ENCODE measurements around the gene WDTC1. TPM values are rescaled to one million over a fixed set of nuclear protein-coding genes. Genes with fewer than 3 reads are reported as not detected.
"Not testable (repeated sequence)": the region's sequence is repeated elsewhere in the genome, so short reads cannot be mapped to it uniquely, and the experiment has no call there.

The WDTC1 gene
- total RNA-seq, 2 donors from 2014 or later: 41.6 to 42.5 TPM

GRCh38 chr1:27269276-27269675 is 34.8 kb downstream of the WDTC1 start:
- H3K4me3 Mint-ChIP-seq: no peak overlapping the region
- H3K4me1 Mint-ChIP-seq (ENCODE audit: low read depth): peaks cover 6% of the 10 kb centered on the region
- H3K27me3 Mint-ChIP-seq (ENCODE audit: low read depth): no peaks in the 10 kb centered on the region
- peak; percentile 22 to 49 for ATAC-seq (replicated peaks in 1 of 2)
- H3K36me3 Mint-ChIP-seq (ENCODE audit: insufficient read depth in 2 of 2): peaks cover 2% of the 10 kb centered on the region in 2 donors
- no peak overlapping the region for H3K27ac Mint-ChIP-seq
- no peak for DNase-seq
- H3K9me3 Mint-ChIP-seq: no peaks in the 10 kb centered on the region

- peaks cover 8% of the 10 kb centered on the region in 2 donors for H3K36me3 Mint-ChIP-seq (ENCODE audit: insufficient read depth in 2 of 2)
- ATAC-seq (replicated peaks in 1 of 2) (no peak), DNase-seq (no peak)
- no peak overlapping the region for H3K27ac Mint-ChIP-seq
- no peaks in the 10 kb centered on the region for H3K27me3 Mint-ChIP-seq (ENCODE audit: low read depth)
- H3K9me3 Mint-ChIP-seq: peaks cover 0 to 4% of the 10 kb centered on the region in 2 donors
- H3K4me3 Mint-ChIP-seq: no peak overlapping the region
- H3K4me1 Mint-ChIP-seq (ENCODE audit: low read depth): peaks cover 3% of the 10 kb centered on the region
These were observed 39.8 kb downstream of the WDTC1 start for GRCh38 chr1:27274204-27274603.

- H3K4me1 Mint-ChIP-seq (ENCODE audit: low read depth): no peaks in the 10 kb centered on the region
These were observed 41.3 kb downstream of the WDTC1 start for GRCh38 chr1:27275696-27276095.

GRCh38 chr1:27284425-27285273 is 50.2 kb downstream of the WDTC1 start:
- H3K4me1 Mint-ChIP-seq (ENCODE audit: low read depth): peaks cover 12% of the 10 kb centered on the region
- no peaks in the 10 kb centered on the region for H3K36me3 Mint-ChIP-seq (ENCODE audit: insufficient read depth in 2 of 2)
- H3K27ac Mint-ChIP-seq: peak overlapping the region; percentile 60

More at GRCh38 chr1:27275696-27276095, 41.3 kb downstream of the WDTC1 start:
- H3K27me3 Mint-ChIP-seq (ENCODE audit: low read depth): no peaks in the 10 kb centered on the region
- DNase-seq: no peak
- H3K9me3 Mint-ChIP-seq: peaks cover 0 to 4% of the 10 kb centered on the region in 2 donors
- no peak for ATAC-seq (replicated peaks in 1 of 2)
- H3K36me3 Mint-ChIP-seq (ENCODE audit: insufficient read depth in 2 of 2): peaks cover 7% of the 10 kb centered on the region in 2 donors
- H3K27ac Mint-ChIP-seq: no peak overlapping the region
- no peak overlapping the region for H3K4me3 Mint-ChIP-seq

GRCh38 chr1:27285274-27285660 is 50.8 kb downstream of the WDTC1 start:
- ATAC-seq (replicated peaks in 1 of 2) (no peak), DNase-seq (no peak)
- Mint-ChIP-seq H3K27me3 (ENCODE audit: low read depth) (no peaks in the 10 kb centered on the region), H3K4me1 (ENCODE audit: low read depth) (peaks cover 12% of the 10 kb centered on the region), H3K36me3 (ENCODE audit: insufficient read depth in 2 of 2) (no peaks in the 10 kb centered on the region), H3K9me3 (no peaks in the 10 kb centered on the region), H3K27ac (no peak overlapping the region), H3K4me3 (no peak overlapping the region)

More at GRCh38 chr1:27284425-27285273, 50.2 kb downstream of the WDTC1 start:
- DNase-seq (peak; percentile 85 to 90), ATAC-seq (replicated peaks in 1 of 2) (peak; percentile 79 to 87)
- no peaks in the 10 kb centered on the region for H3K9me3 Mint-ChIP-seq
- no peaks in the 10 kb centered on the region for H3K27me3 Mint-ChIP-seq (ENCODE audit: low read depth)
- H3K4me3 Mint-ChIP-seq: no peak overlapping the region

GRCh38 chr1:27285821-27286220 is 51.4 kb downstream of the WDTC1 start:
- not testable (repeated sequence) for H3K27me3 Mint-ChIP-seq (ENCODE audit: low read depth); H3K27ac Mint-ChIP-seq; H3K36me3 Mint-ChIP-seq (ENCODE audit: insufficient read depth in 2 of 2); H3K9me3 Mint-ChIP-seq; H3K4me3 Mint-ChIP-seq; ATAC-seq (replicated peaks in 1 of 2); DNase-seq
- H3K4me1 Mint-ChIP-seq (ENCODE audit: low read depth): peaks cover 12% of the 10 kb centered on the region

- ATAC-seq (replicated peaks in 1 of 2); H3K4me1 Mint-ChIP-seq (ENCODE audit: low read depth); H3K27me3 Mint-ChIP-seq (ENCODE audit: low read depth); H3K9me3 Mint-ChIP-seq; DNase-seq; H3K4me3 Mint-ChIP-seq; H3K27ac Mint-ChIP-seq; H3K36me3 Mint-ChIP-seq (ENCODE audit: insufficient read depth in 2 of 2): not testable (repeated sequence)
These were observed 54.7 kb downstream of the WDTC1 start for GRCh38 chr1:27289125-27289524.

GRCh38 chr1:27290581-27290980 is 56.1 kb downstream of the WDTC1 start:
- H3K4me3 Mint-ChIP-seq: no peak overlapping the region
- H3K36me3 Mint-ChIP-seq (ENCODE audit: insufficient read depth in 2 of 2): no peaks in the 10 kb centered on the region
- DNase-seq (no peak), ATAC-seq (replicated peaks in 1 of 2) (no peak)
- peak overlapping the region; percentile 6 for H3K27ac Mint-ChIP-seq
- H3K4me1 Mint-ChIP-seq (ENCODE audit: low read depth): no peaks in the 10 kb centered on the region
- no peaks in the 10 kb centered on the region for H3K9me3 Mint-ChIP-seq
- no peaks in the 10 kb centered on the region for H3K27me3 Mint-ChIP-seq (ENCODE audit: low read depth)

- H3K4me1 Mint-ChIP-seq (ENCODE audit: low read depth): no peaks in the 10 kb centered on the region
- H3K9me3 Mint-ChIP-seq: no peaks in the 10 kb centered on the region
- DNase-seq (no peak), ATAC-seq (replicated peaks in 1 of 2) (no peak)
- no peaks in the 10 kb centered on the region for H3K27me3 Mint-ChIP-seq (ENCODE audit: low read depth)
- H3K36me3 Mint-ChIP-seq (ENCODE audit: insufficient read depth in 2 of 2): no peaks in the 10 kb centered on the region
- H3K4me3 Mint-ChIP-seq: no peak overlapping the region
- H3K27ac Mint-ChIP-seq: no peak overlapping the region
These were observed 57.7 kb downstream of the WDTC1 start for GRCh38 chr1:27292106-27292505.

GRCh38 chr1:27293915-27294314 is 59.5 kb downstream of the WDTC1 start:
- DNase-seq: no peak
- no peaks in the 10 kb centered on the region for H3K4me1 Mint-ChIP-seq (ENCODE audit: low read depth)
- H3K36me3 Mint-ChIP-seq (ENCODE audit: insufficient read depth in 2 of 2): no peaks in the 10 kb centered on the region
- H3K9me3 Mint-ChIP-seq: no peaks in the 10 kb centered on the region
- no peak for ATAC-seq (replicated peaks in 1 of 2)
- H3K4me3 Mint-ChIP-seq: no peak overlapping the region
- no peaks in the 10 kb centered on the region for H3K27me3 Mint-ChIP-seq (ENCODE audit: low read depth)
- H3K27ac Mint-ChIP-seq: no peak overlapping the region

- H3K9me3 Mint-ChIP-seq: no peaks in the 10 kb centered on the region
- peak; percentile 51 to 69 for ATAC-seq (replicated peaks in 1 of 2)
- H3K4me1 Mint-ChIP-seq (ENCODE audit: low read depth): no peaks in the 10 kb centered on the region
- no peaks in the 10 kb centered on the region for H3K36me3 Mint-ChIP-seq (ENCODE audit: insufficient read depth in 2 of 2)
- H3K27ac Mint-ChIP-seq: no peak overlapping the region
- DNase-seq: peak; percentile 66 to 67
- H3K4me3 Mint-ChIP-seq: no peak overlapping the region
- H3K27me3 Mint-ChIP-seq (ENCODE audit: low read depth): no peaks in the 10 kb centered on the region
These were observed 62.4 kb downstream of the WDTC1 start for GRCh38 chr1:27296773-27297291.

- no peaks in the 10 kb centered on the region for H3K36me3 Mint-ChIP-seq (ENCODE audit: insufficient read depth in 2 of 2)
- no peaks in the 10 kb centered on the region for H3K4me1 Mint-ChIP-seq (ENCODE audit: low read depth)
- no peaks in the 10 kb centered on the region for H3K9me3 Mint-ChIP-seq
- H3K27ac Mint-ChIP-seq: no peak overlapping the region
- H3K4me3 Mint-ChIP-seq: no peak overlapping the region
- DNase-seq (no peak), ATAC-seq (replicated peaks in 1 of 2) (no peak)
- H3K27me3 Mint-ChIP-seq (ENCODE audit: low read depth): no peaks in the 10 kb centered on the region
These were observed 63.5 kb downstream of the WDTC1 start for GRCh38 chr1:27297903-27298302.

- Mint-ChIP-seq H3K27ac (no peak overlapping the region), H3K9me3 (no peaks in the 10 kb centered on the region), H3K4me1 (ENCODE audit: low read depth) (no peaks in the 10 kb centered on the region), H3K36me3 (ENCODE audit: insufficient read depth in 2 of 2) (no peaks in the 10 kb centered on the region), H3K27me3 (ENCODE audit: low read depth) (no peaks in the 10 kb centered on the region), H3K4me3 (no peak overlapping the region)
- no peak for ATAC-seq (replicated peaks in 1 of 2)
- no peak for DNase-seq
These were observed 64.4 kb downstream of the WDTC1 start for GRCh38 chr1:27298632-27299384.
